Fibroblast of gingiva (primary cell): Measurements from ENCODE around the gene FBN2.
A peak's percentile ranks its signal among the peaks of the same experiment; 100 is the strongest.
"Not testable (repeated sequence)": the region's sequence is repeated elsewhere in the genome, so short reads cannot be mapped to it uniquely, and the experiment has no call there.

ENCODE experiments used
- DNase-seq: peaks from one replicate; pipeline ENCODE4 v3.0.0-alpha.2; 2011; ENCODE audit warnings: low read depth

The FBN2 gene

DNA sequence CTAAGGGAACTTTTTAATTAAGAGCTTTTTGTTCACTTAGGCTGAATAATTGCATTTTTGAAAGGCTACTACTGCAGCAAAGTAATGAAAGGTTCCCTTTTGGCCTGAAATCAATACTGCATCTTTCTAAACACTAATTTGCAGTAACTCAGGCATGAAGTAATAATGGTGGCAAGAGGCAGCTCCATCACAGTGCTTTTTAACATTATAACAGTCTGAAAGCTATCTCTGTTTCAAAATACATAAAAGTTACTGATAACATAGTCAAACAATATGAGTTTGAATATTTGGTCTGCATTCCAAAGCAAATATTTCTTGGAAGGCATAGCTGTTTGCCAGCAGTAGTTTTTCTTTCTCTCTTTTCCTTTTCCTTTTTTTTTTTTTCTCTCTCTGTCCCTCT is 113.4 kb downstream of the FBN2 start:
- no peak for DNase-seq

- DNase-seq, result peak; percentile 50
These were observed 115.4 kb downstream of the FBN2 start for GRCh38 chr5:128422612-128423011.

DNA sequence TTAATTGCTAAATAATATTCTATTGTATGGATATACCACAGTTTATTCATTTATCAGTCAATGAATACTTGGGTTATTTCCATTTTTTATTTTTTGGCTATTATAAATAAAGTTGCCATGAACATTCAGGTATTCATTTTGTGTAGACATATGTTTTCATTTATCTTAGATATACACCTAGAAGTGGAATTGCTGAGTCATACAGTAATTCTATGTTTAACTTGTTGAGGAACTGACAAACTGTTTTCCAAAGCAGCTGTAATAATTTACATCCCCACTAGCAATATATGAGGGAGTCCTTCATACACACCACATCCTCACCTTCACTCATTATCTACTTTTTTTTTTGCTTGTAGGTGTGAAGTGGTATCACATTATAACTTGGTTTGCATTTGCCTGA is 123.6 kb downstream of the FBN2 start:
- no peak for DNase-seq

DNA sequence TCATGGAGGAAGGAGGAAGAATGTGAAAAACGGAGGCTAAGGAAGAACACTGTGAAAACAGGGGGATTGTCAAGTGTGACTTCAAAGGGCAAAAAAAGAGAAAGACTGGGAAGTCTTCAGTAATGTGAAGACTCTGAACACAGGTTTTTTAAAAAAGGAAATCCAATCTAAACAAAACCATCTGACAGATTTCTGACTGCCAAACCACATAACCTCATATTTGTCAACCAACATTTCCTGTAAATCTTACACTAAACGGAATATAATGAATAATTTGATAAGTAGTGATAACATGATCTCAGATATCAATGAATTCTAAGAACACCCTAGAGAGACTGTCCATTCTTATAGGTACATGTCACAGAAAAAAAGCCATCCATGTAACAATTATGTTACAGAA is 124.7 kb downstream of the FBN2 start:
- peak; percentile 44 for DNase-seq

DNA sequence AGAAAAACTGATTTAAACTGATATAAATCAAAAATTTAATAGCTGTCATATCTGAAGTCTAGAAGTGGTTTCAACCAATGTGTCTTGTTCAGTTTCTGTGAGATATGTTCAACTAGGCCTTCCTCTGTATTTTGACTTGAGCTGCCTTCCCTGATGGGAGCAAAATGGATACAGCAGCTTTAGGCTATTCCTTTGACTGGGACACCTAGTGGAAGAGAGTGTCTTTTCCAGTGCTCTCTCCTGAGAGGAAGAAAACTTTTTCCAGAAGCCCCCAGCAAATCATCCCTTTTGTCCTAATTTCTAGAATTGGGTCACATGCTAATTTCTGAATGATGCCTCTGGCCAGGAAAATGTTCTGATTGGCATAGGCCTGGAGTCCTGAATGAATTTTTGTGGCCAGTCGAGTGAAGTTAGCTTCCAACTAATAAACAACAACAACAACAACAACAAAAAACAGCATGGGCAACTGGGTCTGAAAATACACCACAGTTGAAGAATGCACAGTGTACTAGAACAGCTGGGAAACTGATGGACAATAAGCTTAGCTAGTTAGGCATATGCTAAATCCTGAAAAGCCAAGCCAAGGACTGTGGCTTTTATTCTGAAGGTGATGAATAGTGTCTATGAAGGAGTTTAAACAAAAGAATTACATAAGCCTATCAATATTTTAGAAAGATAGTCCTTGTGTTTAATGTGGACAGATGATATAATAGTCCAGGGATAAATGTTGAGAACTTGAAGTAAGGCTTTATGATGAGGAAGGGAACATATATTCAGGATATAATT is 125.7 kb downstream of the FBN2 start:
- no peak for DNase-seq

GRCh38 chr5:128409166-128409800 is 128.8 kb downstream of the FBN2 start:
- DNase-seq, result no peak

DNA sequence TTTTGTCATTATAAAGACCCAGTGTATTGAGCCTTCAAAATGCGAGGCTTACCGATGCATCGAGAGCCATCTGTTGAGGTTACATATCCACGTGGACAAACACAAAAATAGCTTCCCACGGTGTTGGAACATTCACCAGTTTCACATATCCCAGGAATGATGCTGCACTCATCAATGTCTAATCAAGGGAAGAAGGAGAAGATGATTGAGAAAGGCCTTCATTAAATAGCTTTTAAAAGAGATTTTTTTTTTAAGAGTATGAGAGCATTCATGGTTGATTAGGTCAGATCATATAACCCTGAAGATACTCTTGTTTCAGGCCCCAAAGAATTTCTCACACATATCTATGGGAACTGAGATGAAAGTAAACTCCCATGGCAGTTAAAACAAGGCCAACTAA is 129.4 kb downstream of the FBN2 start:
- no peak for DNase-seq

- no peak for DNase-seq
These were observed 130.1 kb downstream of the FBN2 start for GRCh38 chr5:128407944-128408343.

GRCh38 chr5:128406803-128407202 is 131.2 kb downstream of the FBN2 start:
- DNase-seq, result no peak

- DNase-seq, result no peak
These were observed 132.9 kb downstream of the FBN2 start for GRCh38 chr5:128405159-128405558.

DNA sequence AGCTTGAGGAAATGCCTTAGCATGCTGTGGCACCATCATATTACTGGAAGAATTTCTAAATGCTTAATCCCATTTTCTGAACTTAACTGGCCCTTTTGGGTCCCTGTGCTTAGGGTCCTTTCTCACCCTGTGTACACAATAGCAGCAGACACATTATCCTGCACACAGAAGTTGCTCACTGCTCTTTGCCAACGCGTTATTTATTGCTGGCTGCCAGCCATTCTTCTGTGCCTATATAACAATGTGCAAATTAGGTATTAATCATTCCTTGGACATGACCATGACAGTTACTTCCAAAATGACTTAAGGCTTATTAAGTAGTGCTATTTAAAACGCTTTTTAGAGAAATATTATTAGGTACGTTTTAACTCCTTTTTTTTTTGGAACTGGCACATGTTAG is 134.7 kb downstream of the FBN2 start:
- DNase-seq, result no peak

GRCh38 chr5:128402506-128402905 is 135.5 kb downstream of the FBN2 start:
- no peak for DNase-seq

DNA sequence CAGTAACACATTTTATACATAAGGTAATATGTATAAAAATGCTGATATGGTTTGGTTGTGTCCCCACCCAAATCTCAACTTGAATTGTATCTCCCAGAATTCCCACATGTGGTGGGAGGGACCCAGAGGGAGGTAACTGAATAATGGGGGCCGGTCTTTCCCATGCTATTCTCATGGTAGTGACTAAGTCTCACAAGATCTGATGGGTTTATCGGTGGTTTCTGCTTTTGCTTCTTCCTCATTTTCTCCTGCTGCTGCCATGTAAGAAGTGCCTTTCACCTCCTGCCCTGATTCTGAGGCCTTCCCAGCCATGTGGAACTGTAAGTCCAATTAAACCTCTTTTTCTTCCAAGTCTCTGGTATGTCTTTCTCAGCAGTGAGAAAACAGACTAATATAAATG is 137.3 kb downstream of the FBN2 start:
- not testable (repeated sequence) for DNase-seq

- DNase-seq, result no peak
These were observed 138.9 kb downstream of the FBN2 start for GRCh38 chr5:128399111-128399510.

DNA sequence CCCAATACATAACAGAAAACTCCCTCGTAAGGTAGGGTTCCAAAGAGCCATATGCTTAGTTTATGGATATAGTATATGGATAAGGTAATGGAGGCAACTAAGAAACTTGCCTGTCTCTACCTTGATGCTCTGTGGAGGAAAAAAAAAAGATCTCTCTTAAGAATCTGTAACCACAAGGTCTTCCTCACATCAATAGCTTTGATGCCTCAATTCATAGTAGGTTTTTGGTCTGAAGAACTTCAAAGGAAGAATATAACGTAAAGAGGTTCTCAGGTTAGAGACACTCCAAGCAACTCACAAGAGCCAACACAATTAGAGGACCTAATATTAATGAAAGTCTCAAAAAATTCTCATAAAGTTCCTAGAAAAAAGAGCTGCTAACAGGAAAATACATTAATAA is 140.2 kb downstream of the FBN2 start:
- no peak for DNase-seq

GRCh38 chr5:128395073-128395472 is 143.0 kb downstream of the FBN2 start:
- no peak for DNase-seq

DNA sequence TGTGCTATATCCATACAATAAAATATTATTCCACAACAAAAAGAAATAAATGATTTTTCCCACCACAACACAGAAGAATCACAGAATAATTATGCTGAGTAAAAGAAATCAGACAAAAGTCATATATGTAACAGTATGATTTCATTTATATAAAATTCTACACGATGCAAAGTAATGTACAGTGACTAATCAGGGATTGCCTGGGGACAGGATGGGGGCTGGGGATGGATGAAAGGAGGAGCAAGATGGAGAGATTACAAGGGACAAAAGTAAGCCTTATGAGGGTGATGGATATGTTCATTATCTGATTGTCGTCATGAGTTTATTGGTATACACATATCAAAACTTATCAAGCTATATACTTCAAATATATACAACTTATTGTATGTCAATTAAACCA is 154.0 kb downstream of the FBN2 start:
- DNase-seq, result no peak

DNA sequence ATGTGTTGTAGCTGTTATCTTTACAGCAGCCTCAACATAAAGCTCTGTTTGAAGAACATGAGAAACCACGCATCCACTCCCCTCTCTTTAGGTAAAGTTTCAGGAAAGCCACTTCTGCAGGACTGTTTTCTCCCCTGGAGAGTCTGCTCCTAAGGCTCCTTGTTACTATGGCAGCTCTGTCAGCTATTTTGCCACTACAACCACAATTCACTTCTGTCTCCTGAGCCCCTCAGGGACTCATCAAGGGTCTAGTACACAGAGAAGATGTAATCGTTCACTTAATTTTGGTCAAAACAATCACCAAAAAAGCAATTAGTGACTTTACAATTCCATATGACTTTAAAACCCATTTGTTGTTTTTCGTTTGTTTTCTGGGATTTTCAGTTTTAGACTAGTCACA is 157.7 kb downstream of the FBN2 start:
- DNase-seq, result no peak

DNA sequence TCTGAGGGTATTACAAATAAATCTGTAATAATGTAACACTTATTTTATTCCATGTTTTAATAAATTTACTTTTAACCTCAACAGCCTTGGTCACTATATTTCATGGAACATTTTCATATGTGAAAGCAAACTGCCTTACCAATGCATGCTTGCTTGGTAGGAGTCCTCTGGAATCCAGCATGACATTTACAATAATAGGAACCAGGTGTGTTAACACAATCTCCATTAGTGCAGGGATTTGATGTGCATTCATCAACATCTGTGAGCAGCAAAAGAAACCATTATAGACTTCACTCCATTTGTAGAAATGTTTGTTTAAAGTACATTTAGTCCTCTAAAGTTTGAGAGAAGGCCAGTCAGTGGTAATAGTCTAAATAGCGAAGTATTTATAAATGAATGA is 159.4 kb downstream of the FBN2 start:
- peak; percentile 54 for DNase-seq

- DNase-seq, result no peak
These were observed 159.8 kb downstream of the FBN2 start for GRCh38 chr5:128378196-128378595.

DNA sequence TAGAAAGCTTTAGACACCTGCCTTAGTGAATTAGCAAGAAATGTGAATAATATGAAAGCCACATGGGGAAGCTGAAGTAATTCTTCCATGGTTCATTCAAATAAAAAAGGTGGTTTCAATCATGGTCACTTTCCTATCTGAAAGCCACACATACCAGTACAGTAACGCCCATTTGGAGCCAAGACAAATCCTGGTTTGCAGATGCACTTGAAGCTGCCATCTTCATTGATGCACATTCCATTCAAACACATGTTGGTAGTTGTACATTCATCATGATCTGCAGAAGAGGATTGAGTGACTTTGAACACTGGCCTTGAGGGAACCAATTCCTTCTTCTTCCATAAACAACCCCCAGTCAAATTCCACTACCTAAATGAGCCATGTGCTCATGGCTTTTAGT is 161.5 kb downstream of the FBN2 start:
- DNase-seq, result peak; percentile 51

DNA sequence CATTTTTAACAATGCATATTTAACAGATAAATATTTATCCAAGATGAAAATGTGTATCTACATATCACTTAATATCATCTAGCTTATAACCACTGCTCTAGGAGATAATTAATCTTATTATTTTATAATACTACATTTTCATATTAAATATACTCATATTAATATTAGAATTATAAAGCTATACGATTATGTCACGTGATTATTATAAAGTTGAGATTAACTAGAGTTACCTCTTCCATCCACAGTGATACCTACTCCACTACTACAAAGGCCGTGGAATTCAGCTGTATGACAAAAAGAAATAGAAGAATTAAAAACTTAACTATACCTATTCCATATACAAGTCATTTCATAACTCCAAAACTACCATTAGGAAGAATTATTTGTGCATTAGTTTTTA is 171.9 kb downstream of the FBN2 start:
- no peak for DNase-seq

DNA sequence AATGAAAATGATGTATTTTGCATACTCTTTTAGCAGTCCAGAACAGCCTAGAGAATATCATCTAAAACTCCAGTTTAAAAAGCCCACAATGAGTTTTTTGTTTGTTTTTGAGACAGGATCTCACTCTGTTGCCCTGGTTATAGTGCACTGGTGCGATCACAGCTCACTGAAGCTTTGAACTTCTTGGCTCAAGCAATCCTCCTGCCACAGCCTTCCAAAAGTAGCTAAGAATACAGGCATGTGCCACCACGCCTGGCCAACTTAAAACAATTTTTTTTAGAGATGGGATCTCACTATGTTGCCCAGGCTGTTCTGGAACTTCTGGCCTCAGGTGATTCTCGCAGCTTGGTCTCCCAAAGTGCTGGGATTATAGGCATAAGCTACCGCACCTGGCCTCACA is 175.7 kb downstream of the FBN2 start:
- DNase-seq, result no peak

- no peak for DNase-seq
These were observed 179.2 kb downstream of the FBN2 start for GRCh38 chr5:128358826-128359225.
